DOHH2 (cell line): ENCODE measurements around the gene KCNK6.

Source experiments
- H3F3A ChIP-seq: fragments of 200-600 bp; sonication (generic), shearing (Covaris generic); 2 replicates; pipeline ENCODE4 v1.6.0; 2016; ENCODE audit warnings: antibody characterized with exemption, mild to moderate bottlenecking; ENCODE audit not compliant: control insufficient read depth, insufficient read depth
- H3K27ac ChIP-seq: fragments of 200-600 bp; sonication (generic); 2 replicates; pipeline ENCODE4 v1.5.1; 2014; ENCODE audit warnings: low read depth, mild to moderate bottlenecking, low read length, moderate library complexity
- H3K27me3 ChIP-seq: fragments of 200-600 bp; sonication (generic); 2 replicates; pipeline ENCODE4 v1.6.1; 2014; ENCODE audit warnings: mild to moderate bottlenecking, low read length, mixed read lengths; ENCODE audit not compliant: control insufficient read depth
- H3K36me3 ChIP-seq: fragments of 200-600 bp; sonication (generic); 2 replicates; pipeline ENCODE4 v1.6.1; 2014; ENCODE audit warnings: mild to moderate bottlenecking, low read length, moderate library complexity, mixed read lengths; ENCODE audit not compliant: control insufficient read depth
- H3K4me1 ChIP-seq: fragments of 200-600 bp; sonication (generic); 2 replicates; pipeline ENCODE4 v1.6.1; 2014; ENCODE audit warnings: mild to moderate bottlenecking, low read length, mixed read lengths; ENCODE audit not compliant: control insufficient read depth
- H3K4me2 ChIP-seq: fragments of 200-600 bp; sonication (generic); 2 replicates; pipeline ENCODE4 v1.6.0; 2014; ENCODE audit warnings: mild to moderate bottlenecking, low read length, moderate library complexity
- H3K4me3 ChIP-seq: fragments of 200-600 bp; sonication (generic); 2 replicates; pipeline ENCODE4 v1.5.1; 2014; ENCODE audit warnings: mild to moderate bottlenecking, low read length, mixed read lengths
- H3K79me2 ChIP-seq: fragments of 200-600 bp; sonication (generic); 2 replicates; pipeline ENCODE4 v1.6.1; 2014; ENCODE audit warnings: mild to moderate bottlenecking, low read length, mixed read lengths; ENCODE audit not compliant: control insufficient read depth
- H3K9me2 ChIP-seq: fragments of 200-600 bp; sonication (generic); replicated peaks from 2 replicates; pipeline ENCODE4 v1.6.1; 2014; ENCODE audit warnings: mild to moderate bottlenecking, low read length, mixed read lengths; ENCODE audit not compliant: control insufficient read depth
- H3K9me3 ChIP-seq: fragments of 200-600 bp; sonication (generic); 2 replicates; pipeline ENCODE4 v1.6.1; 2014; ENCODE audit warnings: antibody characterized with exemption, low read length, mixed read lengths; ENCODE audit not compliant: control insufficient read depth, insufficient read depth
- H4K20me1 ChIP-seq: fragments of 200-600 bp; sonication (generic); 2 replicates; pipeline ENCODE4 v1.6.0; 2014; ENCODE audit warnings: low read depth, mild to moderate bottlenecking, antibody characterized with exemption, low read length, moderate library complexity; ENCODE audit not compliant: control insufficient read depth, insufficient read depth
- CTCF ChIP-seq: fragments of 200-600 bp; sonication (generic); IDR thresholded peaks from one replicate; pipeline ENCODE4 v1.5.1; 2014; ENCODE audit warnings: antibody characterized with exemption, mild to moderate bottlenecking, low read depth, low read length; ENCODE audit not compliant: poor library complexity, severe bottlenecking
- EZH2phosphoT487 ChIP-seq: fragments of 200-600 bp; sonication (generic); IDR thresholded peaks from 2 replicates; pipeline ENCODE4 v1.6.1; 2017; ENCODE audit warnings: borderline replicate concordance, mild to moderate bottlenecking, antibody characterized with exemption, low read length, moderate library complexity, mixed read lengths

The KCNK6 gene

GRCh38 chr19:38350883-38351282 lies 31.2 kb downstream of the KCNK6 start:
- Histone ChIP-seq H3K27me3 (peaks cover under 1% of the 10 kb centered on the region; the same call in 1 of the 2 replicates), H3F3A (no peaks in the 10 kb centered on the region), H3K9me2 (no peaks in the 10 kb centered on the region), H3K4me3 (no peak overlapping the region), H4K20me1 (no peaks in the 10 kb centered on the region), H3K4me1 (no peaks in the 10 kb centered on the region), H3K79me2 (no peaks in the 10 kb centered on the region), H3K36me3 (no peaks in the 10 kb centered on the region), H3K27ac (no peak overlapping the region), H3K9me3 (no peaks in the 10 kb centered on the region), H3K4me2 (no peak overlapping the region)
- no peak for TF ChIP-seq CTCF
- TF ChIP-seq EZH2phosphoT487: no peak

DNA sequence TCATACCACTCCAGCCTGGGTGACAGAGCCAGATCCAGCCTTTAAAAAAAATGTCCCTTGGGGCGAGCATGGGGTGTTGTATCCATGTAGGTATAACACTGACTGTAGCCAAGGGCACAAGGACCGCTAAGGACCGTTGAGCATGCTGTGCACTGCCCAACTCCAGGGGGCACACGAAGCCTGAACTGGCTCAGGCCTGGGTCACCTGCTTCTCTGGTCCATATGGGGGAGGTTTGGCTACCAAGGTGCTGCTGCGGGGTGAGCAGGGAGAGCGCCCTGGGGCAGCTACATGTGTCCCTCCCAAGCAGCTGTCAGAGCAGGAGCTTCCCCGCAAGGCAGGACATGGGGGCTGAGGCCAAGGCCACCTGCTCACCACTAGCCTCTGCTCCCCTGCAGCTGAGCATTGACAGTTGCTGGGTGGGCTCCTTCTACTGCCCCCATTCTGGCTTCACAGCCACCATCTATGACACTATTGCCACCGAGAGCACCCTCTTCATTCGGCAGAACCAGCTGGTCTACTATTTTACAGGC lies 32.3 kb downstream of the KCNK6 start:
- TF ChIP-seq CTCF (no peak), EZH2phosphoT487 (no peak)
- Histone ChIP-seq H3K9me2 (no peaks in the 10 kb centered on the region), H3K27me3 (peaks cover 10% of the 10 kb centered on the region), H3K9me3 (no peaks in the 10 kb centered on the region), H3K4me3 (no peak overlapping the region), H3K4me1 (no peaks in the 10 kb centered on the region), H4K20me1 (no peaks in the 10 kb centered on the region), H3K27ac (no peak overlapping the region), H3K4me2 (no peak overlapping the region), H3F3A (no peaks in the 10 kb centered on the region), H3K79me2 (no peaks in the 10 kb centered on the region), H3K36me3 (no peaks in the 10 kb centered on the region)

GRCh38 chr19:38352611-38353010 lies 33.0 kb downstream of the KCNK6 start:
- Histone ChIP-seq H3K79me2 (no peaks in the 10 kb centered on the region), H3F3A (no peaks in the 10 kb centered on the region), H3K9me3 (no peaks in the 10 kb centered on the region), H3K36me3 (no peaks in the 10 kb centered on the region), H3K4me2 (no peak overlapping the region), H3K4me1 (no peaks in the 10 kb centered on the region), H3K4me3 (no peak overlapping the region), H3K27ac (no peak overlapping the region), H3K9me2 (no peaks in the 10 kb centered on the region), H4K20me1 (no peaks in the 10 kb centered on the region), H3K27me3 (peaks cover 10% of the 10 kb centered on the region)
- TF ChIP-seq EZH2phosphoT487: no peak
- TF ChIP-seq CTCF: no peak
